Osteoblast (primary cell): Measurements from ENCODE around the gene EMC8. TPM values are rescaled to one million over a fixed set of nuclear protein-coding genes. Genes with fewer than 3 reads are reported as not detected.

Experiments
- DNase-seq: peaks from one replicate; pipeline ENCODE4 v3.0.0; 2011; ENCODE audit warnings: low spot score, mixed read lengths; ENCODE audit not compliant: insufficient read length; ENCODE audit errors: missing footprints
- H2AFZ ChIP-seq: 2 replicates; pipeline ENCODE4 v1.6.0; 2011; ENCODE audit warnings: mild to moderate bottlenecking, low read length
- H3K27ac ChIP-seq: 2 replicates; pipeline ENCODE4 v1.5.1; 2011; ENCODE audit warnings: mild to moderate bottlenecking, low read depth, low read length, moderate library complexity
- H3K27me3 ChIP-seq: 2 replicates; pipeline ENCODE4 v1.6.0; 2012; ENCODE audit warnings: mild to moderate bottlenecking, control low read depth, inconsistent platforms, low read length, moderate library complexity; ENCODE audit not compliant: insufficient read depth
- H3K36me3 ChIP-seq: 2 replicates; pipeline ENCODE4 v1.5.1; 2011; ENCODE audit warnings: mild to moderate bottlenecking, low read length, control low read depth, moderate library complexity; ENCODE audit not compliant: insufficient read depth
- H3K4me1 ChIP-seq: 2 replicates; pipeline ENCODE4 v1.5.1; 2011; ENCODE audit warnings: mild to moderate bottlenecking, low read length, control low read depth, moderate library complexity; ENCODE audit not compliant: insufficient read depth
- H3K4me2 ChIP-seq: 2 replicates; pipeline ENCODE4 v1.6.0; 2011; ENCODE audit warnings: mild to moderate bottlenecking, low read length; ENCODE audit not compliant: insufficient read depth
- H3K4me3 ChIP-seq: fragments of 200-600 bp; sonication (generic); 3 replicates; pipeline ENCODE4 v1.5.1; 2012; ENCODE audit warnings: mild to moderate bottlenecking, low read length, inconsistent platforms; ENCODE audit not compliant: insufficient read depth
- H3K79me2 ChIP-seq: 2 replicates; pipeline ENCODE4 v1.6.0; 2012; ENCODE audit warnings: mild to moderate bottlenecking, low read length, control low read depth, inconsistent platforms; ENCODE audit not compliant: insufficient read depth
- H3K9me3 ChIP-seq: 2 replicates; pipeline ENCODE4 v1.5.1; 2011; ENCODE audit warnings: low read depth, low read length, control low read depth
- H4K20me1 ChIP-seq: 2 replicates; pipeline ENCODE4 v1.6.0; 2012; ENCODE audit warnings: mild to moderate bottlenecking, low read length, control low read depth; ENCODE audit not compliant: insufficient read depth
- CTCF ChIP-seq: IDR thresholded peaks from 2 replicates; pipeline ENCODE4 v1.5.1; 2011; ENCODE audit warnings: mild to moderate bottlenecking, low read depth, low read length, moderate library complexity; ENCODE audit errors: extremely low read depth
- total RNA-seq: library from RNA; depleted of rRNA; stranded (reverse); fragments of >200 nt; gene quantifications from 2 replicates; pipeline ENCODE4 v1.2.3, GENCODE V29; 2012

EMC8 gene
- total RNA-seq, 1 donor: 28.6 TPM

- Histone ChIP-seq H3K79me2 (peaks cover 93% of the 10 kb centered on the region), H3K27me3 (no peaks in the 10 kb centered on the region), H2AFZ (peak overlapping the region; percentile 70), H4K20me1 (peaks cover 66% of the 10 kb centered on the region), H3K4me1 (peaks cover 9% of the 10 kb centered on the region), H3K27ac (peak overlapping the region; percentile 97), H3K4me3 (peak overlapping the region; percentile 96), H3K4me2 (peak overlapping the region; percentile 99), H3K9me3 (no peaks in the 10 kb centered on the region), H3K36me3 (peaks cover 51% of the 10 kb centered on the region)
- peak; percentile 96 for DNase-seq
- TF ChIP-seq CTCF: peak; percentile 5
Measured at GRCh38 chr16:85798901-85799496, 345 bp downstream of the EMC8 start.

- H3K79me2 ChIP-seq: peaks cover 97% of the 10 kb centered on the region
- H3K4me2 ChIP-seq: peak overlapping the region; percentile 99
- H3K27ac ChIP-seq: peak overlapping the region; percentile 97
- no peaks in the 10 kb centered on the region for H3K27me3 ChIP-seq
- peaks cover 44% of the 10 kb centered on the region for H3K36me3 ChIP-seq
- H4K20me1 ChIP-seq: peaks cover 66% of the 10 kb centered on the region
- peak; percentile 89 for DNase-seq
- peak overlapping the region; percentile 70 for H2AFZ ChIP-seq
- H3K4me3 ChIP-seq: peak overlapping the region; percentile 96
- H3K9me3 ChIP-seq: no peaks in the 10 kb centered on the region
- peaks cover 9% of the 10 kb centered on the region for H3K4me1 ChIP-seq
- TF ChIP-seq CTCF: no peak
Measured at GRCh38 chr16:85798283-85798776, 1.0 kb downstream of the EMC8 start.

DNA sequence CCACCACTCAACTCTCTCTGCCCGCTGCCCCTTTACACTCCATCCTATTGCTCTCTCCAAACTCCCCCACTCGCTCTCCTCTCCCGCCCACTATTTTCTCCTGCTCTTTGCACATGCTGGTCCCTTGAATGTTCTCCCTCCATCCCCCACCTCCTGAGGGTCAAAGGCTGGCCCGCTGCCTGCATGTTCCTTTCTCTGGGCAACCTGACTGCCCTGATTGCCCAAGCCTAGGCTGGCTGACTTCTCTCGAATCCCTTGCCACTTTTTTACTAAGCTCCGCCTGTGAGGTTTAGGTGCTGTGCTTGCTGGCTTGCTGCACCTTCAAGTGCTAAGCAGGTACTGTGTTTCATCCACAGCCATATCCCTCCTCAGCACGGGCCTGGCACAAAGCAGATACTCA lies 2.7 kb downstream of the EMC8 start:
- H4K20me1 ChIP-seq: peaks cover 75% of the 10 kb centered on the region
- no peak overlapping the region for H2AFZ ChIP-seq
- H3K27me3 ChIP-seq: no peaks in the 10 kb centered on the region
- peaks cover 100% of the 10 kb centered on the region for H3K79me2 ChIP-seq
- H3K4me3 ChIP-seq: no peak overlapping the region
- no peak for TF ChIP-seq CTCF
- no peak for DNase-seq
- no peaks in the 10 kb centered on the region for H3K9me3 ChIP-seq
- H3K4me2 ChIP-seq: no peak overlapping the region
- no peak overlapping the region for H3K27ac ChIP-seq
- peaks cover 9% of the 10 kb centered on the region for H3K4me1 ChIP-seq
- H3K36me3 ChIP-seq: peaks cover 36% of the 10 kb centered on the region

DNA sequence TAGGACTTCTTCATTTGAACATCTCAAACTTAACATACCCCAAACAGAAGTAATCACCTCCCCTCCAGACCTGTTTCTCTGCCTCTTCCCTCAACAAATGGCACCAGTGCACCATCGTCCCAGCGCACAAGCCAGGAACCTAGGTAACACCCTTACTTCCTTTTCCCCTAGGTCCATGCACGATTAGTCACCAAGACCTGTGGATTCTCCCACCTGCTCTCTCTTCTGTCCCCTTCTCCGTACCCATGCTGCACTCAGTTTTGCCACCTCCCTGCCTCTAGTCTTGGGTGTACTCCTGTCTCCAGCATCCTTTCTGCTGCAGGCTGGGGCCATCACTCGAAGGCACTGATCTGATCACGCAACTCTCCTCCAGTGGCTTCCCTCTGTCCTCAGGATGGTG lies 3.2 kb downstream of the EMC8 start:
- Histone ChIP-seq H3K4me3 (no peak overlapping the region), H3K9me3 (no peaks in the 10 kb centered on the region), H3K27me3 (no peaks in the 10 kb centered on the region), H3K36me3 (peaks cover 34% of the 10 kb centered on the region), H3K27ac (no peak overlapping the region), H3K79me2 (peaks cover 100% of the 10 kb centered on the region), H4K20me1 (peaks cover 74% of the 10 kb centered on the region), H2AFZ (no peak overlapping the region), H3K4me2 (no peak overlapping the region), H3K4me1 (peaks cover 9% of the 10 kb centered on the region)
- no peak for TF ChIP-seq CTCF
- DNase-seq: no peak
